Mammary epithelial cell (primary cell): Measurements from ENCODE around the gene PKP2.

Experiments used
- CTCF ChIP-seq, 2 donors: IDR thresholded peaks in 1 of 2; conservative IDR thresholded peaks in 1 of 2; 2 replicates each; pipeline ENCODE4 v1.5.1; 2011 to 2012; ENCODE audit warnings: inconsistent platforms in 2 of 2, low read length in 2 of 2, mild to moderate bottlenecking in 2 of 2, control low read depth in 1 of 2, low read depth in 1 of 2; ENCODE audit not compliant: insufficient read depth in 1 of 2; ENCODE audit errors: extremely low read depth in 1 of 2
- EZH2 ChIP-seq: IDR thresholded peaks from 2 replicates; pipeline ENCODE4 v1.6.1; 2012; ENCODE audit warnings: low read length, inconsistent platforms, borderline replicate concordance

GRCh38 chr12:32944195-32944594, 47.6 kb upstream of the PKP2 start:
- no peak for TF ChIP-seq CTCF (conservative IDR thresholded peaks at IDR 0.05 in 1 of 2, IDR thresholded peaks at IDR 0.05 in 1 of 2; ENCODE audit: extremely low read depth in 1 of 2, insufficient read depth in 1 of 2, low read depth in 1 of 2, low read length in 2 of 2)
- no peak for TF ChIP-seq EZH2
